Trophoblast cell (in vitro differentiated cells and primary cell): ENCODE data around the gene MX1.

ENCODE experiments used
- DNase-seq, 2 donors: peaks; one replicate each; pipeline ENCODE4 v3.0.0-alpha.2; 2016
- H2AFZ ChIP-seq: 2 replicates; pipeline ENCODE4 v1.6.1; 2013; ENCODE audit warnings: low read length, moderate library complexity, mild to moderate bottlenecking; ENCODE audit not compliant: insufficient read depth, poor library complexity
- H2AK5ac ChIP-seq: 2 replicates; pipeline ENCODE4 v1.6.1; 2013; ENCODE audit warnings: mild to moderate bottlenecking, low read length
- H2BK120ac ChIP-seq: 2 replicates; pipeline ENCODE4 v1.6.1; 2013; ENCODE audit warnings: low read length, mild to moderate bottlenecking, moderate library complexity; ENCODE audit not compliant: insufficient read depth, poor library complexity
- H2BK12ac ChIP-seq: 2 replicates; pipeline ENCODE4 v1.6.1; 2013; ENCODE audit warnings: mild to moderate bottlenecking, low read length, moderate library complexity
- H2BK5ac ChIP-seq: 2 replicates; pipeline ENCODE4 v1.6.1; 2013; ENCODE audit warnings: low read length, low read depth, moderate library complexity, mild to moderate bottlenecking; ENCODE audit not compliant: poor library complexity
- H3K14ac ChIP-seq: 2 replicates; pipeline ENCODE4 v1.6.1; 2013; ENCODE audit warnings: mild to moderate bottlenecking, low read length
- H3K18ac ChIP-seq: 2 replicates; pipeline ENCODE4 v1.6.1; 2013; ENCODE audit warnings: mild to moderate bottlenecking, low read length
- H3K23ac ChIP-seq: 2 replicates; pipeline ENCODE4 v1.6.1; 2013; ENCODE audit warnings: low read length
- H3K27ac ChIP-seq: 2 replicates; pipeline ENCODE4 v1.5.1; 2013; ENCODE audit warnings: low read depth, mild to moderate bottlenecking, inconsistent platforms, low read length, moderate library complexity
- H3K27me3 ChIP-seq: 2 replicates; pipeline ENCODE4 v1.6.1; 2013; ENCODE audit warnings: inconsistent platforms, mild to moderate bottlenecking, low read length, moderate library complexity; ENCODE audit not compliant: insufficient read depth
- H3K36me3 ChIP-seq, 2 experiments: 1 replicate in 1 of 2; 2 replicates in 1 of 2; pipeline ENCODE4 v1.6.1; 2013; ENCODE audit warnings: low read length in 2 of 2, mild to moderate bottlenecking in 2 of 2, moderate library complexity in 1 of 2; ENCODE audit not compliant: insufficient read depth in 2 of 2, control insufficient read depth in 1 of 2
- H3K4ac ChIP-seq: 2 replicates; pipeline ENCODE4 v1.6.1; 2013; ENCODE audit warnings: low read depth, mild to moderate bottlenecking, low read length, moderate library complexity
- H3K4me1 ChIP-seq, 2 experiments: 1 replicate in 1 of 2; 2 replicates in 1 of 2; pipeline ENCODE4 v1.6.1; 2013; ENCODE audit warnings: low read length in 2 of 2, mild to moderate bottlenecking in 2 of 2, moderate library complexity in 1 of 2; ENCODE audit not compliant: insufficient read depth in 2 of 2, control insufficient read depth in 1 of 2
- H3K4me2 ChIP-seq: 2 replicates; pipeline ENCODE4 v1.6.1; 2013; ENCODE audit warnings: inconsistent platforms, mild to moderate bottlenecking, low read length, moderate library complexity
- H3K4me3 ChIP-seq: 2 replicates; pipeline ENCODE4 v1.5.1; 2013; ENCODE audit warnings: mild to moderate bottlenecking, low read depth, low read length, inconsistent platforms
- H3K79me1 ChIP-seq: one replicate; pipeline ENCODE4 v1.6.1; 2013; ENCODE audit warnings: low read length
- H3K79me2 ChIP-seq: 2 replicates; pipeline ENCODE4 v1.6.1; 2013; ENCODE audit warnings: low read length, mild to moderate bottlenecking; ENCODE audit not compliant: control insufficient read depth, insufficient read depth, poor library complexity
- H3K9ac ChIP-seq: 2 replicates; pipeline ENCODE4 v1.6.1; 2013; ENCODE audit warnings: mild to moderate bottlenecking, low read length
- H3K9me3 ChIP-seq: 2 replicates; pipeline ENCODE4 v1.6.1; 2013; ENCODE audit warnings: low read depth, mild to moderate bottlenecking, control low read depth, inconsistent platforms, low read length; ENCODE audit not compliant: insufficient read depth
- H4K12ac ChIP-seq: 2 replicates; pipeline ENCODE4 v1.6.1; 2013; ENCODE audit warnings: low read depth, mild to moderate bottlenecking, low read length, moderate library complexity
- H4K8ac ChIP-seq: 2 replicates; pipeline ENCODE4 v1.6.1; 2013; ENCODE audit warnings: low read depth, mild to moderate bottlenecking, low read length, moderate library complexity
- H4K91ac ChIP-seq: one replicate; pipeline ENCODE4 v1.6.1; 2013; ENCODE audit warnings: low read depth, mild to moderate bottlenecking, low read length, moderate library complexity
- WGBS: extraction: QIAGEN DNeasy Blood & Tissue Kit; methylation state at CpG from one replicate; pipeline ENCODE4 v1.1.7; 2013; ENCODE audit warnings: missing lambda C conversion rate; ENCODE audit not compliant: insufficient read length, insufficient coverage; ENCODE audit errors: extremely low coverage; 5-methylcytosine and 5-hydroxymethylcytosine counted together

Gene MX1

DNA sequence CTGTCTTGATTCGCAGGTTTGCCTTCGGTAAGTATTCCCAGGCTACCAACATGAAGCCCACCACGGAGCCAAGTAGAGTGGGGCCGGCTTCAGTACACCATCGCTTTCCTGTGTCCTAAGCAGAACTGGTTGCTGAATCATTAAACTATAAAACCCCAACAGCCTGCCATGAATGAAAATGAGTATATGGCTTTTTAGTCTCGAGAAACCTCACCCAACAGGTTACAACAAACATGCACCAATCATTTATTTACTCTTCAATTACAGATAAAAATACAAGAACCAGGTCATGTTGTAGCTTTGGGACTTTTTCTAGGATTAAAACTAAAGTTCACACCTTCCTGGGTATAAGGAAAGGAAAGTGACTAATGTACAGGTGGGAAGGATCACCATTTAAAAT, 74.3 kb downstream of the MX1 start:
- H3K23ac ChIP-seq, result no peak overlapping the region
- H3K18ac ChIP-seq, result no peak overlapping the region
- no peak overlapping the region for H3K4me2 ChIP-seq
- no peak overlapping the region for H2BK12ac ChIP-seq
- H3K27me3 ChIP-seq, result no peaks in the 10 kb centered on the region
- H3K9me3 ChIP-seq, result peaks cover 1% of the 10 kb centered on the region
- no peaks in the 10 kb centered on the region for H3K79me2 ChIP-seq
- H2BK120ac ChIP-seq, result no peak overlapping the region
- H2AFZ ChIP-seq, result no peak overlapping the region
- no peak overlapping the region for H4K91ac ChIP-seq
- H4K12ac ChIP-seq, result no peak overlapping the region
- H3K27ac ChIP-seq, result no peak overlapping the region
- no peak overlapping the region for H4K8ac ChIP-seq
- H2BK5ac ChIP-seq, result no peak overlapping the region
- H3K79me1 ChIP-seq, result no peaks in the 10 kb centered on the region
- DNase-seq, result no peak
- no peak overlapping the region for H3K4ac ChIP-seq
- H3K4me1 ChIP-seq, result peaks cover 0 to 3% of the 10 kb centered on the region in 2 experiments
- H3K4me3 ChIP-seq, result no peak overlapping the region
- no peak overlapping the region for H3K9ac ChIP-seq
- WGBS, result no CpG with 5 or more reads among the region's 6 CpGs
- no peak overlapping the region for H3K14ac ChIP-seq
- no peak overlapping the region for H2AK5ac ChIP-seq
- H3K36me3 ChIP-seq, result no peaks in the 10 kb centered on the region

DNA sequence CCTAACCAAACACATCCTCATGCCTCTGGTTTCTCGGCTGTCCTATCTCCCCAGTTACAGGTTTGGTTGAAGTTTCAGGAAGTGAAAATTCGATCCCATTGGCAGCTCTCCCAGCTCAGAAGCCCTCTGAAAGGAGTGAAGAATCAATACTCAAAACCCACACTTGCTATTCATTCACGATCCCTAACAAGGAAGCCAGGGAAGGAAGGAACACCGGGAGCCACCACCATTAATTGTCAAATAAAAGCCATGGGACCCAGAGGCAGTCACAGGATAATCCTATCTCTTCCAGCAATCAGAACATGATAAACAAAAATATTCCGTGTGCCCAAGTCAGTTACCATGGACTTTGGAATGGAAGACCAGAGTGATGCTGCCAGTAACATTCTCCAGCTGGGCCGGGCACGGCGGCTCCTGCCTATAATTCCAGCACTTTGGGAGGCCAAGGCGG, 74.9 kb downstream of the MX1 start:
- Histone ChIP-seq H2AFZ (no peak overlapping the region), H3K27me3 (peaks cover under 1% of the 10 kb centered on the region), H3K36me3 (no peaks in the 10 kb centered on the region), H3K4me2 (no peak overlapping the region), H3K4me3 (no peak overlapping the region), H3K79me2 (no peaks in the 10 kb centered on the region), H3K9me3 (peaks cover 1% of the 10 kb centered on the region), H4K8ac (no peak overlapping the region), H3K79me1 (no peaks in the 10 kb centered on the region), H3K9ac (no peak overlapping the region), H2AK5ac (no peak overlapping the region), H3K4ac (no peak overlapping the region), H3K27ac (no peak overlapping the region), H3K14ac (no peak overlapping the region), H2BK12ac (no peak overlapping the region), H2BK5ac (no peak overlapping the region), H4K12ac (no peak overlapping the region), H4K91ac (no peak overlapping the region), H3K23ac (no peak overlapping the region), H2BK120ac (no peak overlapping the region), H3K4me1 (peaks cover 0 to 3% of the 10 kb centered on the region in 2 experiments), H3K18ac (no peak overlapping the region)
- DNase-seq, result no peak
- no CpG with 5 or more reads among the region's 9 CpGs for WGBS

DNA sequence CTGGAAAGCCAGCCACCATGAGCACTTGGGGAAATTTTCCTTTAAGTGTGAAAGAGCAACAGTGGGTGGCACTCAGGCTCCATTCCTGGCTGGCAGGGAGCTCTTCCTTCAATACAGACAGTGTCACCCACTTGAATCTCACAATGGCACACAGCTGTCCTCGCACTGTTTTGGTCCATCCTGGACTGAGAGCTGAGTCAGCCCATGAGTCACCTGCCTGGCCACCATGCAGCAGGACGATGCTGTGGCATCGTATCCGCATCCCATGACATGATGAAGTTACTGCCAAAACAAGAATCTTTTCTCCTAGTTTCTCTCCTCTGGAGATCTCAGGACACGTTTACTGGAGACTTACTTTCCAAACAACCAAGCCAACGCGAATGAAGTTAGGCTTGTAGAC, 75.9 kb downstream of the MX1 start:
- Histone ChIP-seq H3K18ac (no peak overlapping the region), H2BK12ac (no peak overlapping the region), H3K79me1 (no peaks in the 10 kb centered on the region), H3K4me3 (no peak overlapping the region), H3K4me1 (peaks cover 3% of the 10 kb centered on the region in 2 experiments), H2BK5ac (no peak overlapping the region), H3K79me2 (no peaks in the 10 kb centered on the region), H4K12ac (no peak overlapping the region), H3K23ac (no peak overlapping the region), H3K14ac (no peak overlapping the region), H3K9ac (no peak overlapping the region), H2AK5ac (no peak overlapping the region), H2BK120ac (no peak overlapping the region), H2AFZ (no peak overlapping the region), H3K4me2 (no peak overlapping the region), H3K27ac (no peak overlapping the region), H3K9me3 (peaks cover 3% of the 10 kb centered on the region), H3K4ac (no peak overlapping the region), H4K91ac (no peak overlapping the region), H3K27me3 (peaks cover 10% of the 10 kb centered on the region), H4K8ac (no peak overlapping the region), H3K36me3 (no peaks in the 10 kb centered on the region)
- WGBS, result no CpG with 5 or more reads among the region's 7 CpGs
- DNase-seq, result peak in 1 of 2 donors; percentile 40

DNA sequence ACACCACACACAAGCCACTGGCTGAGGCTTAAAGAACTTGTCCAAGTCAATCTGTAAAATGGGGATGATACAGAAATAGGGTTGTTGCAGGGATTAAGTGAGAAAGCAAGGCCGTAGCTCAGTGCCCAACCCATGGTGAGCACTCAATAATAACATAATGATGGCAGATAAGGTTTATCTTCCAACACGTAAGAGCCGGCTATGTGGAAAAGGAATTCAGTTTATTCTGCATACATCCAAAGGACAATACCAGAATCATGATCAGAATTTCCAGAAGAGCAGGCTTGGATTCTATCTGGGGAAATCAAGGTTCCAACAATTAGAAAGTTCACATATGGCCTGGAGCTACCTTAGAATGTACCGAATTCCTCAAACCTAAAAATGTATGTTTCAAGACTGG, 77.3 kb downstream of the MX1 start:
- Histone ChIP-seq H3K4ac (no peak overlapping the region), H3K27me3 (peaks cover 20% of the 10 kb centered on the region), H3K4me3 (no peak overlapping the region), H3K14ac (no peak overlapping the region), H3K4me1 (peaks cover 6% of the 10 kb centered on the region in 2 experiments), H2BK5ac (no peak overlapping the region), H4K91ac (no peak overlapping the region), H2BK12ac (no peak overlapping the region), H3K36me3 (no peaks in the 10 kb centered on the region), H3K9ac (no peak overlapping the region), H2BK120ac (no peak overlapping the region), H3K23ac (no peak overlapping the region), H2AK5ac (no peak overlapping the region), H3K79me2 (no peaks in the 10 kb centered on the region), H3K18ac (no peak overlapping the region), H4K12ac (no peak overlapping the region), H3K4me2 (no peak overlapping the region), H3K9me3 (peaks cover 3% of the 10 kb centered on the region), H3K79me1 (no peaks in the 10 kb centered on the region), H3K27ac (no peak overlapping the region), H4K8ac (no peak overlapping the region), H2AFZ (no peak overlapping the region)
- no CpG with 5 or more reads among the region's 4 CpGs for WGBS
- DNase-seq, result peak; percentile 11 to 84
